GM23248 (cell line): Measurements from ENCODE around the gene CCDC121. TPM values are rescaled to one million over a fixed set of nuclear protein-coding genes. Genes with fewer than 3 reads are reported as not detected.

Experiments used
- DNase-seq: peaks from one replicate; pipeline ENCODE4 v3.0.0-alpha.2; 2015
- H2AFZ ChIP-seq: fragments of 200-600 bp; sonication (generic); 2 replicates; pipeline ENCODE4 v1.6.1; 2016; ENCODE audit warnings: antibody characterized with exemption
- H3F3A ChIP-seq: fragments of 200-600 bp; sonication (generic); 2 replicates; pipeline ENCODE4 v1.6.1; 2016; ENCODE audit warnings: mild to moderate bottlenecking, antibody characterized with exemption, mixed run types; ENCODE audit not compliant: insufficient read depth
- H3K27ac ChIP-seq: fragments of 200-600 bp; sonication (generic); 2 replicates; pipeline ENCODE4 v1.5.1; 2016; ENCODE audit warnings: mild to moderate bottlenecking
- H3K27me3 ChIP-seq: fragments of 200-600 bp; sonication (generic); replicated peaks from 2 replicates; pipeline ENCODE4 v1.6.1; 2016; ENCODE audit warnings: mild to moderate bottlenecking; ENCODE audit not compliant: insufficient read depth
- H3K36me3 ChIP-seq: fragments of 200-600 bp; sonication (generic); 2 replicates; pipeline ENCODE4 v1.6.1; 2016; ENCODE audit warnings: low read depth, mild to moderate bottlenecking
- H3K4me1 ChIP-seq: fragments of 200-600 bp; sonication (generic); 2 replicates; pipeline ENCODE4 v1.6.1; 2016; ENCODE audit warnings: mild to moderate bottlenecking; ENCODE audit not compliant: insufficient read depth
- H3K4me2 ChIP-seq: fragments of 200-600 bp; sonication (generic); one replicate; pipeline ENCODE4 v1.6.1; 2016; ENCODE audit warnings: mild to moderate bottlenecking; ENCODE audit not compliant: unreplicated experiment
- H3K4me3 ChIP-seq: fragments of 200-600 bp; sonication (generic); 2 replicates; pipeline ENCODE4 v1.5.1; 2016; ENCODE audit warnings: mild to moderate bottlenecking
- H3K79me2 ChIP-seq: fragments of 200-600 bp; sonication (generic); 2 replicates; pipeline ENCODE4 v1.6.1; 2016; ENCODE audit warnings: mild to moderate bottlenecking; ENCODE audit not compliant: insufficient read depth
- H3K9ac ChIP-seq: fragments of 200-600 bp; sonication (generic); 2 replicates; pipeline ENCODE4 v1.6.1; 2016; ENCODE audit warnings: mild to moderate bottlenecking
- H3K9me2 ChIP-seq: fragments of 200-600 bp; sonication (generic); 2 replicates; pipeline ENCODE4 v1.6.1; 2016; ENCODE audit warnings: mixed run types, mild to moderate bottlenecking, moderate library complexity; ENCODE audit not compliant: insufficient read depth
- H3K9me3 ChIP-seq: fragments of 200-600 bp; sonication (generic); one replicate; pipeline ENCODE4 v1.6.1; 2017; ENCODE audit warnings: low read depth
- H4K20me1 ChIP-seq: fragments of 200-600 bp; sonication (generic); 2 replicates; pipeline ENCODE4 v1.6.0; 2016; ENCODE audit not compliant: insufficient read depth
- EZH2 ChIP-seq: fragments of 200-600 bp; sonication (generic); IDR thresholded peaks from 2 replicates; pipeline ENCODE4 v1.6.1; 2018; ENCODE audit warnings: antibody characterized with exemption, mild to moderate bottlenecking; ENCODE audit not compliant: insufficient read depth, poor library complexity, severe bottlenecking
- EZH2phosphoT487 ChIP-seq: fragments of 200-600 bp; sonication (generic); IDR thresholded peaks from 2 replicates; pipeline ENCODE4 v1.6.1; 2018; ENCODE audit warnings: antibody characterized with exemption, moderate library complexity, mild to moderate bottlenecking, low read depth; ENCODE audit not compliant: insufficient read depth
- WGBS, 2 experiments: methylation state at CpG; one replicate each; pipeline ENCODE4 v1.1.6; 2015 to 2017; ENCODE audit warnings: low lambda C conversion rate in 2 of 2, low coverage in 1 of 2; ENCODE audit errors: missing lambda C conversion rate in 2 of 2; 5-methylcytosine and 5-hydroxymethylcytosine counted together
- in situ Hi-C: fragments of 300-500 bp; cut with MboI; formaldehyde crosslinking; loops from 2 replicates; pipeline ENCODE4 v1.15.0; 2020
- polyA plus RNA-seq: library from polyadenylated mRNA; unstranded; fragments of >200 nt; fragmentation: Nextera tagmentation; extraction: Ambion mirVana; gene quantifications from 2 replicates; pipeline ENCODE4 v1.2.1, GENCODE V29; 2016
- total RNA-seq: library from RNA; depleted of rRNA; stranded (reverse); fragments of >200 nt; shearing (Covaris generic); gene quantifications from 2 replicates; pipeline ENCODE4 v1.2.3, GENCODE V29; 2014

CCDC121 gene
- total and polyA plus RNA-seq, 2 experiments from 2014 or later = 0.50 to 3.4 TPM

- Histone ChIP-seq H3K9ac (no peak overlapping the region), H2AFZ (no peak overlapping the region), H3K9me2 (no peaks in the 10 kb centered on the region), H3K27me3 (no peaks in the 10 kb centered on the region), H3K79me2 (peaks cover 100% of the 10 kb centered on the region), H3K27ac (no peak overlapping the region), H3F3A (no peaks in the 10 kb centered on the region; the same call in 1 of the 2 replicates), H4K20me1 (no peaks in the 10 kb centered on the region), H3K4me1 (peaks cover 9% of the 10 kb centered on the region), H3K4me2 (no peak overlapping the region), H3K9me3 (no peaks in the 10 kb centered on the region), H3K36me3 (no peaks in the 10 kb centered on the region), H3K4me3 (no peak overlapping the region)
- 100% methylated on average over 2 of the region's 2 CpGs for WGBS, 2 experiments
- in situ Hi-C loops = no loop called here
- no peak for TF ChIP-seq EZH2
- TF ChIP-seq EZH2phosphoT487 = no peak
- DNase-seq = no peak
Measured at GRCh38 chr2:27588308-27588707, 40.5 kb downstream of the CCDC121 start.

DNA sequence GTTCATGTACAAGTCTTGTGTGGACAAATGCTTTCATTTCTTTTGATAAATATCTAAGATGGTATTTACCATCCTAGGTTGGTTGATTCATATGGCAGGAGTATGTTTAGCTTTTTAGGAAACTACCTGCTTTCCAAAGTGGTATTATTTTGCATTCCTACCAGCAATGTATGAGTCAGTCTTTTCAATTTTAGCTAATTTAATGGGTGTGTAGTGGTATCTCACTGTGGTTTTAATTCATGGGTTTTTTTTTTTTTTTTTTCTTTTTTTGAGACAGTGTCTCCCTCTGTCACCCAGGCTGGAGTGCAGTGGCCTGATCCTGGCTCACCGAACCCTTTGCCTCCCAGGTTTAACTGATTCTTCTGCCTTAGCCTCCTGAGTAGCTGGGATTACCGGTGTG lies 41.8 kb downstream of the CCDC121 start:
- Histone ChIP-seq H3F3A (peaks cover 5% of the 10 kb centered on the region), H3K36me3 (no peaks in the 10 kb centered on the region), H4K20me1 (no peaks in the 10 kb centered on the region), H3K9me2 (no peaks in the 10 kb centered on the region), H3K9me3 (no peaks in the 10 kb centered on the region), H3K9ac (no peak overlapping the region), H3K4me3 (no peak overlapping the region), H3K4me2 (no peak overlapping the region), H3K27ac (no peak overlapping the region), H3K27me3 (no peaks in the 10 kb centered on the region), H2AFZ (no peak overlapping the region), H3K4me1 (peaks cover 9% of the 10 kb centered on the region), H3K79me2 (peaks cover 89% of the 10 kb centered on the region)
- in situ Hi-C loops = no loop called here
- DNase-seq = no peak
- WGBS, 2 experiments = 95 to 98% methylated on average over 2 of the region's 2 CpGs
- TF ChIP-seq EZH2phosphoT487 = no peak
- TF ChIP-seq EZH2 = no peak

GRCh38 chr2:27584597-27584996 lies 44.2 kb downstream of the CCDC121 start:
- Histone ChIP-seq H4K20me1 (no peaks in the 10 kb centered on the region), H3K4me1 (peaks cover 9% of the 10 kb centered on the region), H3K4me3 (peak overlapping the region; percentile 99), H3K9ac (no peak overlapping the region), H2AFZ (no peak overlapping the region), H3K36me3 (no peaks in the 10 kb centered on the region), H3K27me3 (no peaks in the 10 kb centered on the region), H3K9me3 (no peaks in the 10 kb centered on the region), H3K9me2 (no peaks in the 10 kb centered on the region), H3K27ac (no peak overlapping the region), H3F3A (peaks cover 5% of the 10 kb centered on the region), H3K4me2 (peak overlapping the region; percentile 99), H3K79me2 (peaks cover 65% of the 10 kb centered on the region)
- 94 to 98% methylated on average over 3 of the region's 3 CpGs for WGBS, 2 experiments
- in situ Hi-C loops = no loop called here
- DNase-seq = no peak
- TF ChIP-seq EZH2 = no peak
- no peak for TF ChIP-seq EZH2phosphoT487

GRCh38 chr2:27583390-27583915 lies 45.4 kb downstream of the CCDC121 start:
- peaks cover 9% of the 10 kb centered on the region for H3K4me1 ChIP-seq
- no peaks in the 10 kb centered on the region for H3K27me3 ChIP-seq
- no peaks in the 10 kb centered on the region for H4K20me1 ChIP-seq
- peak overlapping the region; percentile 53 for H3K27ac ChIP-seq
- H3F3A ChIP-seq = peaks cover 5% of the 10 kb centered on the region
- no peaks in the 10 kb centered on the region for H3K9me3 ChIP-seq
- in situ Hi-C loops = no loop called here
- H3K79me2 ChIP-seq = peaks cover 54% of the 10 kb centered on the region
- no peak for TF ChIP-seq EZH2phosphoT487
- TF ChIP-seq EZH2 = no peak
- peak overlapping the region; percentile 84 for H3K9ac ChIP-seq
- 12 to 13% methylated on average over 12 of the region's 12 CpGs for WGBS, 2 experiments
- peak overlapping the region; percentile 89 for H2AFZ ChIP-seq
- peak; percentile 50 for DNase-seq
- H3K4me3 ChIP-seq = peak overlapping the region; percentile 99
- H3K36me3 ChIP-seq = no peaks in the 10 kb centered on the region
- H3K4me2 ChIP-seq = peak overlapping the region; percentile 99
- H3K9me2 ChIP-seq = no peaks in the 10 kb centered on the region
